ENCODE data around the gene KCNIP2.

GRCh38 chr10:101793526-101793925, 50.1 kb downstream of the KCNIP2 start:
- TF ChIP-seq POLR2A (IDR thresholded peaks at IDR 0.05): no peak
- TF ChIP-seq, protein P1, sequence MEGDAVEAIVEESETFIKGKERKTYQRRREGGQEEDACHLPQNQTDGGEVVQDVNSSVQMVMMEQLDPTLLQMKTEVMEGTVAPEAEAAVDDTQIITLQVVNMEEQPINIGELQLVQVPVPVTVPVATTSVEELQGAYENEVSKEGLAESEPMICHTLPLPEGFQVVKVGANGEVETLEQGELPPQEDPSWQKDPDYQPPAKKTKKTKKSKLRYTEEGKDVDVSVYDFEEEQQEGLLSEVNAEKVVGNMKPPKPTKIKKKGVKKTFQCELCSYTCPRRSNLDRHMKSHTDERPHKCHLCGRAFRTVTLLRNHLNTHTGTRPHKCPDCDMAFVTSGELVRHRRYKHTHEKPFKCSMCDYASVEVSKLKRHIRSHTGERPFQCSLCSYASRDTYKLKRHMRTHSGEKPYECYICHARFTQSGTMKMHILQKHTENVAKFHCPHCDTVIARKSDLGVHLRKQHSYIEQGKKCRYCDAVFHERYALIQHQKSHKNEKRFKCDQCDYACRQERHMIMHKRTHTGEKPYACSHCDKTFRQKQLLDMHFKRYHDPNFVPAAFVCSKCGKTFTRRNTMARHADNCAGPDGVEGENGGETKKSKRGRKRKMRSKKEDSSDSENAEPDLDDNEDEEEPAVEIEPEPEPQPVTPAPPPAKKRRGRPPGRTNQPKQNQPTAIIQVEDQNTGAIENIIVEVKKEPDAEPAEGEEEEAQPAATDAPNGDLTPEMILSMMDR (IDR thresholded peaks at IDR 0.05): no peak
